Fibroblast of the aortic adventitia (primary cell): Measurements from ENCODE around the gene GYG1. TPM values are rescaled to one million over a fixed set of nuclear protein-coding genes. Genes with fewer than 3 reads are reported as not detected.

Experiments
- DNase-seq: peaks from one replicate; pipeline ENCODE4 v3.0.0-alpha.2; 2010; ENCODE audit warnings: low read depth
- H3K4me3 ChIP-seq: 2 replicates; pipeline ENCODE4 v1.5.1; 2011; ENCODE audit warnings: low read depth, mild to moderate bottlenecking, control low read depth, low read length, moderate library complexity
- total RNA-seq: library from RNA; depleted of rRNA; stranded (reverse); fragments of >200 nt; gene quantifications from 2 replicates; pipeline ENCODE4 v1.2.3, GENCODE V29; 2012; ENCODE audit warnings: low replicate concordance
- TF ChIP-seq, protein P1 (sequence below): IDR thresholded peaks from 2 replicates; pipeline ENCODE4 v1.5.1; 2011; ENCODE audit warnings: mild to moderate bottlenecking, low read length, control low read depth, inconsistent platforms; ENCODE audit not compliant: insufficient read depth

The GYG1 gene
- 15.0 and 53.4 TPM in 2 replicates for total RNA-seq

GRCh38 chr3:148991219-148992026, at the start of gene GYG1:
TSS of gene GYG1 (plus strand) at chr3:148991540. CDS start at chr3:148991641, 101 bp downstream.
- DNase-seq, result peak; percentile 76
- H3K4me3 ChIP-seq, result peak within 1 kb of the TSS; percentile 74
- TF ChIP-seq, protein P1, sequence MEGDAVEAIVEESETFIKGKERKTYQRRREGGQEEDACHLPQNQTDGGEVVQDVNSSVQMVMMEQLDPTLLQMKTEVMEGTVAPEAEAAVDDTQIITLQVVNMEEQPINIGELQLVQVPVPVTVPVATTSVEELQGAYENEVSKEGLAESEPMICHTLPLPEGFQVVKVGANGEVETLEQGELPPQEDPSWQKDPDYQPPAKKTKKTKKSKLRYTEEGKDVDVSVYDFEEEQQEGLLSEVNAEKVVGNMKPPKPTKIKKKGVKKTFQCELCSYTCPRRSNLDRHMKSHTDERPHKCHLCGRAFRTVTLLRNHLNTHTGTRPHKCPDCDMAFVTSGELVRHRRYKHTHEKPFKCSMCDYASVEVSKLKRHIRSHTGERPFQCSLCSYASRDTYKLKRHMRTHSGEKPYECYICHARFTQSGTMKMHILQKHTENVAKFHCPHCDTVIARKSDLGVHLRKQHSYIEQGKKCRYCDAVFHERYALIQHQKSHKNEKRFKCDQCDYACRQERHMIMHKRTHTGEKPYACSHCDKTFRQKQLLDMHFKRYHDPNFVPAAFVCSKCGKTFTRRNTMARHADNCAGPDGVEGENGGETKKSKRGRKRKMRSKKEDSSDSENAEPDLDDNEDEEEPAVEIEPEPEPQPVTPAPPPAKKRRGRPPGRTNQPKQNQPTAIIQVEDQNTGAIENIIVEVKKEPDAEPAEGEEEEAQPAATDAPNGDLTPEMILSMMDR, result peak; percentile 18

- peak; percentile 85 for DNase-seq
- no peak overlapping the region for H3K4me3 ChIP-seq
- TF ChIP-seq, protein P1, result peak; percentile 62
Measured at GRCh38 chr3:148943506-148944205, 47.7 kb upstream of the GYG1 start.

DNA sequence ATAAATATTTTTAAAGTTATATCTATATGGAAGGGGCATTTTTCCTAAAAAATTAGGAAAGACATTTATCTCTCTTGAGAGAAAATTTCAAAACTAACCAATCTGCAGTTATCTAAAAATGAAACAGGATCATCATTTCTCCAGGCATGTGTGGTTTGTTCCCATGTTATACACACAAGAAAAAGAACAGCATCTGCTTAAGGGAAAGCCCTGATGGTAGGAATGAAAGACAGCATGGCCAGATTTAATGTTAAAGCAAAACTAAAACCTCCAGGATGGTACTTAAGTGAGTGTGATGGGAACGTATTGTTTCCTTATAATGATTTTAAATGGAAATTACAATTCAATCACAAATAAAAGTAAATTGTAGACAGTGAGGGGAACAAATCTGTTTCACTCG, 46.2 kb upstream of the GYG1 start:
- DNase-seq, result no peak
- H3K4me3 ChIP-seq, result no peak overlapping the region
- TF ChIP-seq, protein P1, result no peak

- H3K4me3 ChIP-seq, result no peak overlapping the region
- TF ChIP-seq, protein P1, result no peak
- no peak for DNase-seq
Measured at GRCh38 chr3:148948913-148949657, 42.3 kb upstream of the GYG1 start.

DNA sequence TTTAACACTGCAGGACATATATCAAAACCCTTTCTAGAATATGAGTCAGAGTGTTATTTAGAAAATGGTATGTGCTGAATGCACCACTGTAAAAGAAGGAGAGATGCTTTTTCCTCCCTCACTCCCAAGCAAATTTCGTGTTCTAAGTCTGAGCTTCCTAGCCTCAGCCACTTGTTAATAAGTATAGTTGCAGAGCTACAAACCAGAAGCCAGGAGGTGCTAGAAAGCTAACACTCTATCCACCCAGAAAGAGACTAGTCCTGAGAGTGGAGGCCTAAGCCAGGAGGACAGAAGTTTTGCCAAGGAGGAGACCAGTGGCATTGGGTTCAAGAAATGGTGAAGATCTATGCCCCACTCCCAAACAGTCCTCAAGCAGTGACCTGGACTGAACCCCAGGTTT, 40.5 kb upstream of the GYG1 start:
- DNase-seq, result no peak
- TF ChIP-seq, protein P1, result peak; percentile 27

DNA sequence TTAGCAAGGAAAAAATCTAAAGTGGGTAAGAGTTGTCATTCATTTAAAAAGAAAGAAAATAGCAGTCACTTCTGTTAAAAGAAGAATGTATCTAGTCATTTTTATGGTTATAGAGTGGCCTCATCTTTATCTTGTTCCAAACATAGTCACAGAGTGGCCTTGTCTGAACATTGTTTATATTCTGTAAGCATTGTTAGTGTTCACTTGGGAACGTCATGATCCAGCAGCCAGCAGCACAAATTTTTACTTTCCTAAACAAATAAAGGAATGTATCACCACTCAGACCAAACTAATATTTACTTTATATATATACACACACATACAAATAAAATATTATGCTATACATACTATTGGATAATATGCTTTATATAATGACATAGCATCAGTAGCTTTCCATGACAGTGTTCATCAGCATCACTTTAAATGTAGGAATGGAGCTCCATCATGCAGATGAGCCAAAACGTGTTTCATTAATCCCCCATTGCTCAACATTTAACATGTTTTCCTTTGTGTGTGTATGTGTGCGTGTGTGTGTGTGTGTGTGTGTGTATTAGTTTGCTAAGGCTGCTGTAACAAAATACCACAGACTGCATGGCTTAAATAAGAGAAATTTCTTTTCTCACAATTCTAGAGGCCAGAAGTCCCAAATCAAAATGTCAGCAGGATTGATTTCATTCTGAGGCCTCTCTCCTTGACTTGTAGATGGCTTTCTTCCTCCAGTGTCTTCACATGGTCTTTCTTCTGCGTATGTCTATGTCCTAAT, 39.6 kb upstream of the GYG1 start:
- H3K4me3 ChIP-seq, result no peak overlapping the region
- TF ChIP-seq, protein P1, result no peak
- no peak for DNase-seq

More for the DNA sequence above, 40.5 kb upstream of the GYG1 start:
- H3K4me3 ChIP-seq, result no peak overlapping the region
